ENCODE results near the gene DNASE1. TPM values are rescaled to one million over a fixed set of nuclear protein-coding genes. Genes with fewer than 3 reads are reported as not detected.
"Not testable (repeated sequence)": the region's sequence is repeated elsewhere in the genome, so short reads cannot be mapped to it uniquely, and the experiment has no call there.

The DNASE1 gene
- total RNA-seq, 1 donor from 2014 or later = 22.8 TPM

GRCh38 chr16:3607634-3608033 lies 46.9 kb upstream of the DNASE1 start:
- H3K4me3 ChIP-seq = no peak overlapping the region
- no peak overlapping the region for H2AFZ ChIP-seq (replicated peaks)
- H3K9me3 ChIP-seq (ENCODE audit: low read depth) = no peaks in the 10 kb centered on the region
- Mint-ChIP-seq H3K4me1 (peaks cover 21% of the 10 kb centered on the region), H3K27me3 (ENCODE audit: insufficient read depth, low read depth) (no peaks in the 10 kb centered on the region), H3K4me3 (no peak overlapping the region), H3K27ac (no peak overlapping the region), H3K36me3 (peaks cover 21% of the 10 kb centered on the region), H3K9me3 (no peaks in the 10 kb centered on the region)
- H3F3A ChIP-seq (ENCODE audit: low read depth) = peaks cover 11% of the 10 kb centered on the region
- H3K4me2 ChIP-seq = no peak overlapping the region
- no peak for TF ChIP-seq EZH2 (IDR thresholded peaks at IDR 0.05)
- TF ChIP-seq CTCF (IDR thresholded peaks at IDR 0.05) = no peak
- TF ChIP-seq EZH2phosphoT487 (IDR thresholded peaks at IDR 0.05) = no peak
- no peak overlapping the region for H3K9ac ChIP-seq
- H3K4me1 ChIP-seq = peaks cover 5% of the 10 kb centered on the region
- DNase-seq (ENCODE audit: low spot score) = no peak
- H3K27ac ChIP-seq = no peak overlapping the region
- H3K79me2 ChIP-seq (ENCODE audit: low read depth) = peaks cover 21% of the 10 kb centered on the region
- H3K27me3 ChIP-seq = no peaks in the 10 kb centered on the region
- H4K20me1 ChIP-seq (ENCODE audit: low read depth) = peaks cover 7% of the 10 kb centered on the region
- H3K36me3 ChIP-seq = no peaks in the 10 kb centered on the region

- peaks cover 25% of the 10 kb centered on the region for H3K79me2 ChIP-seq (ENCODE audit: low read depth)
- H2AFZ ChIP-seq (replicated peaks) = no peak overlapping the region
- H3K27ac Mint-ChIP-seq = no peak overlapping the region
- no peak overlapping the region for H3K4me2 ChIP-seq
- no peak overlapping the region for H3K9ac ChIP-seq
- H3K4me1 Mint-ChIP-seq = peaks cover 25% of the 10 kb centered on the region
- no peak overlapping the region for H3K27ac ChIP-seq
- peaks cover 8% of the 10 kb centered on the region for H3K4me1 ChIP-seq
- peaks cover 19% of the 10 kb centered on the region for H3K36me3 Mint-ChIP-seq
- TF ChIP-seq CTCF (IDR thresholded peaks at IDR 0.05) = no peak
- no peak for TF ChIP-seq EZH2phosphoT487 (IDR thresholded peaks at IDR 0.05)
- TF ChIP-seq EZH2 (IDR thresholded peaks at IDR 0.05) = no peak
- no peak overlapping the region for H3K4me3 ChIP-seq
- no peaks in the 10 kb centered on the region for H3K27me3 ChIP-seq
- no peaks in the 10 kb centered on the region for H3K36me3 ChIP-seq
- H3K27me3 Mint-ChIP-seq (ENCODE audit: insufficient read depth, low read depth) = no peaks in the 10 kb centered on the region
- H4K20me1 ChIP-seq (ENCODE audit: low read depth) = peaks cover 7% of the 10 kb centered on the region
- H3K9me3 Mint-ChIP-seq = no peaks in the 10 kb centered on the region
- H3F3A ChIP-seq (ENCODE audit: low read depth) = peaks cover 16% of the 10 kb centered on the region
- H3K9me3 ChIP-seq (ENCODE audit: low read depth) = no peaks in the 10 kb centered on the region
- no peak overlapping the region for H3K4me3 Mint-ChIP-seq
- DNase-seq (ENCODE audit: low spot score) = no peak
Measured at GRCh38 chr16:3608069-3608468, 46.4 kb upstream of the DNASE1 start.

- H3K27ac ChIP-seq; H4K20me1 ChIP-seq (ENCODE audit: low read depth); H2AFZ ChIP-seq (replicated peaks); H3K9me3 Mint-ChIP-seq; H3K9ac ChIP-seq; H3K36me3 ChIP-seq; DNase-seq (ENCODE audit: low spot score); H3K9me3 ChIP-seq (ENCODE audit: low read depth); H3K4me1 ChIP-seq; H3K4me3 Mint-ChIP-seq; H3K27ac Mint-ChIP-seq; H3K27me3 ChIP-seq; H3K27me3 Mint-ChIP-seq (ENCODE audit: insufficient read depth, low read depth); H3K4me2 ChIP-seq; H3K4me3 ChIP-seq: not testable (repeated sequence)
- Histone ChIP-seq H3K79me2 (ENCODE audit: low read depth) (peaks cover 32% of the 10 kb centered on the region), H3F3A (ENCODE audit: low read depth) (peaks cover 17% of the 10 kb centered on the region)
- Mint-ChIP-seq H3K36me3 (peaks cover 19% of the 10 kb centered on the region), H3K4me1 (peaks cover 29% of the 10 kb centered on the region)
Measured at GRCh38 chr16:3608976-3609375, 45.5 kb upstream of the DNASE1 start.

- no peak overlapping the region for H3K27ac Mint-ChIP-seq
Measured at GRCh38 chr16:3609895-3610697, 44.4 kb upstream of the DNASE1 start.

More at GRCh38 chr16:3609895-3610697, 44.4 kb upstream of the DNASE1 start:
- Histone ChIP-seq H3K4me3 (peak overlapping the region; percentile 97), H3K9ac (peak overlapping the region; percentile 69), H3K36me3 (no peaks in the 10 kb centered on the region), H3F3A (ENCODE audit: low read depth) (peaks cover 17% of the 10 kb centered on the region), H3K4me1 (peaks cover 8% of the 10 kb centered on the region), H3K27me3 (no peaks in the 10 kb centered on the region), H3K27ac (no peak overlapping the region), H3K79me2 (ENCODE audit: low read depth) (peaks cover 43% of the 10 kb centered on the region), H3K4me2 (peak overlapping the region; percentile 82), H2AFZ (replicated peaks) (no peak overlapping the region), H4K20me1 (ENCODE audit: low read depth) (peaks cover 7% of the 10 kb centered on the region), H3K9me3 (ENCODE audit: low read depth) (no peaks in the 10 kb centered on the region)
- Mint-ChIP-seq H3K9me3 (no peaks in the 10 kb centered on the region), H3K36me3 (peaks cover 21% of the 10 kb centered on the region), H3K4me1 (peaks cover 29% of the 10 kb centered on the region), H3K27me3 (ENCODE audit: insufficient read depth, low read depth) (no peaks in the 10 kb centered on the region), H3K4me3 (peak overlapping the region; percentile 99)
- TF ChIP-seq EZH2phosphoT487 (IDR thresholded peaks at IDR 0.05) (no peak), EZH2 (IDR thresholded peaks at IDR 0.05) (no peak), CTCF (IDR thresholded peaks at IDR 0.05) (no peak)
- DNase-seq (ENCODE audit: low spot score) = no peak

All from neural progenitor cell (in vitro differentiated cells).